HepG2 (cell line): Measurements from ENCODE around the gene ATP5F1E. TPM values are rescaled to one million over a fixed set of nuclear protein-coding genes. Genes with fewer than 3 reads are reported as not detected.
A peak's percentile ranks its signal among the peaks of the same experiment; 100 is the strongest.

Experiments
- ARID2 ChIP-seq: sonication (generic); formaldehyde crosslinking; IDR thresholded peaks from 2 replicates; pipeline ENCODE4 v1.8.1; 2022; ENCODE audit warnings: mild to moderate bottlenecking, missing genetic modification reagents, borderline replicate concordance
- E2F5 ChIP-seq: sonication (generic); formaldehyde crosslinking; conservative IDR thresholded peaks from 2 replicates; pipeline ENCODE4 v1.4.0; 2020; ENCODE audit warnings: missing genetic modification reagents
- FOXC1 ChIP-seq: sonication (generic); formaldehyde crosslinking; IDR thresholded peaks from 2 replicates; pipeline ENCODE4 v1.8.0; 2022; ENCODE audit warnings: mild to moderate bottlenecking, missing genetic modification reagents, borderline replicate concordance
- HDAC2 ChIP-seq: sonication (generic); formaldehyde crosslinking; IDR thresholded peaks from 2 replicates; pipeline ENCODE4 v1.4.0; 2020; ENCODE audit warnings: missing genetic modification reagents
- HMGXB3 ChIP-seq: sonication (generic); formaldehyde crosslinking; IDR thresholded peaks from 2 replicates; pipeline ENCODE4 v1.4.0; 2020; ENCODE audit warnings: missing genetic modification reagents, borderline replicate concordance
- KDM1A ChIP-seq: IDR thresholded peaks from 2 replicates; pipeline ENCODE4 v1.6.1; 2016; ENCODE audit warnings: missing compliant biosample characterization
- TAF1 ChIP-seq: sonication (generic); formaldehyde crosslinking; IDR thresholded peaks from 2 replicates; pipeline ENCODE4 v1.4.0; 2020; ENCODE audit warnings: missing genetic modification reagents
- TFDP1 ChIP-seq: IDR thresholded peaks from 2 replicates; pipeline ENCODE4 v1.6.1; 2016; ENCODE audit warnings: missing compliant biosample characterization, missing genetic modification reagents, borderline replicate concordance
- TP53 ChIP-seq: sonication (generic); formaldehyde crosslinking; conservative IDR thresholded peaks from 2 replicates; pipeline ENCODE4 v1.4.0; 2020; ENCODE audit warnings: missing genetic modification reagents
- ZBTB14 ChIP-seq: sonication (generic); formaldehyde crosslinking; IDR thresholded peaks from 2 replicates; pipeline ENCODE4 v1.4.0; 2020; ENCODE audit warnings: missing genetic modification reagents
- ZNF605 ChIP-seq: sonication (generic); formaldehyde crosslinking; IDR thresholded peaks from 2 replicates; pipeline ENCODE4 v1.8.0; 2022; ENCODE audit warnings: mild to moderate bottlenecking, missing genetic modification reagents
- ZNF670 ChIP-seq: sonication (generic); formaldehyde crosslinking; IDR thresholded peaks from 2 replicates; pipeline ENCODE4 v1.8.0; 2022; ENCODE audit warnings: mild to moderate bottlenecking, missing genetic modification reagents, borderline replicate concordance
- ZNF792 ChIP-seq: IDR thresholded peaks from 2 replicates; pipeline ENCODE4 v1.6.1; 2016
- polyA plus RNA-seq, 8 experiments: library from polyadenylated mRNA; depleted of rRNA in 3 of 8; stranded (reverse) in 7 of 8; unstranded in 1 of 8; fragments of >200 nt; fragmentation: Illumina TruSeq in 4 of 8; extraction: Trizol in 4 of 8; gene quantifications; 2 replicates each; pipeline versions ENCODE4 v1.2.1 to v1.2.3, GENCODE V29; 2011 to 2016; ENCODE audit warnings: low read depth in 4 of 8, missing spikeins in 1 of 8, mixed read lengths in 1 of 8; ENCODE audit not compliant: insufficient read depth in 1 of 8
- total RNA-seq, 5 experiments: library from RNA; depleted of rRNA; stranded (reverse); fragments of >200 nt; fragmentation: Illumina TruSeq; extraction: Trizol; gene quantifications; 2 replicates each; pipeline ENCODE4 v1.2.3, GENCODE V29; 2016; ENCODE audit warnings: low read depth in 1 of 5
- TF ChIP-seq, protein P1 (sequence below): sonication (generic); formaldehyde crosslinking; IDR thresholded peaks from 2 replicates; pipeline ENCODE4 v1.9.0; 2022; ENCODE audit warnings: low read depth, missing genetic modification reagents
- TF ChIP-seq, protein P2 (sequence below): sonication (generic); formaldehyde crosslinking; IDR thresholded peaks from 2 replicates; pipeline ENCODE4 v1.8.0; 2022; ENCODE audit warnings: mild to moderate bottlenecking, missing genetic modification reagents, moderate library complexity
- TF ChIP-seq, protein P3 (sequence below): sonication (generic); formaldehyde crosslinking; IDR thresholded peaks from 2 replicates; pipeline ENCODE4 v1.4.0; 2020; ENCODE audit warnings: low read depth, mild to moderate bottlenecking, missing genetic modification reagents

The ATP5F1E gene
- total and polyA plus RNA-seq, 2 of the 13 experiments (the other 11 are each of a cell fraction or from before 2014, with no cell fraction given) = 121 to 134 TPM

DNA sequence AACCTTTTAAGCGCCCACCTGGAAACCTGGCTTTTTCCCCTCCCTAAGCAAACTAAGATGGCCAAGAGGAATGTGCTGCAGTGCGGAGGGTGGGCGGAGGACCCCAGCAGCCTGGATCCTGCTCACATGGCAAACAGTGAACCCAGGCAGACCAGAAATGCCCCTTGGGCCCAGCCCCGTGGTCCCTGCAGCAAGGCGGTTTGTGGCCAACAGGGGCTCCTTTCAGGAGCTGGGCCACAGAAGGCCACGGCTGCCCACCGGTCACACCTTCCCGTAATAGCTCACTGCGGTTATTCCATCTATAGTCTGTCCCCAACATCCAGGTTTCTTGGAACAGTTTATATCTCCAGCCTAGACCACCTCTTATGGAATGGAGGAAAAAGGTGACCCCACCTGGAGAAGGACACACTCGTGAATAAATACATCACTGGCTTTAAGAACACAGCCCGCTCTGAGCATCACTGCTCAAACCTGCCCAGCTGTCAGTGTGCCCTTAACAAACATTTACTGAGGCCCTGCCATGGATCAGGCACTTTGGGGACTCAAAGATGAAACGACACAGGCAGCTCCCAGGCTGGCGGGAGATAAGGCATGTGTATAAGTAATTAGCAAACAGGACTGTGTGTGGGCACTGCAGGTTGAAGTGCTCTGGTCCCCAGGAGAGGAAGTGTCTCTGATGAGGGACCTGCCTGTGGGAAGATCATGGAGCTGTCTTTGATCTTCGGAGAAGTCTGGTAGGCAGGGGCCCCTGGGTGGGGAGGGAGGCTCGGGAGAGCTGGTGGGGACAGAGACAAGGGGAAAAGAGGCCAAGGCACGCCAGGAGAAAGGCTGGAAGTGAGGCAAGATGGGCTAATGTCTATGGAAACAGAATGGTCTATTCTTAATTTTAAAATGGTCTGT lies 16.1 kb downstream of the ATP5F1E start (continued):
- peak; percentile 95 for TF ChIP-seq TFDP1 (CRISPR knock-in tag)
- peak; percentile 82; the same call in 1 of the 2 replicates for TF ChIP-seq HMGXB3 (CRISPR knock-in tag)
- no peak for TF ChIP-seq TAF1 (CRISPR knock-in tag)
- TF ChIP-seq KDM1A (CRISPR knock-in tag) = peak; percentile 89
- peak; percentile 55; the same call in 1 of the 2 replicates for TF ChIP-seq ZBTB14 (CRISPR knock-in tag)
- peak; percentile 89 for TF ChIP-seq ZNF605
- no peak for TF ChIP-seq ZNF670 (CRISPR knock-in tag)
- TF ChIP-seq, protein P1, sequence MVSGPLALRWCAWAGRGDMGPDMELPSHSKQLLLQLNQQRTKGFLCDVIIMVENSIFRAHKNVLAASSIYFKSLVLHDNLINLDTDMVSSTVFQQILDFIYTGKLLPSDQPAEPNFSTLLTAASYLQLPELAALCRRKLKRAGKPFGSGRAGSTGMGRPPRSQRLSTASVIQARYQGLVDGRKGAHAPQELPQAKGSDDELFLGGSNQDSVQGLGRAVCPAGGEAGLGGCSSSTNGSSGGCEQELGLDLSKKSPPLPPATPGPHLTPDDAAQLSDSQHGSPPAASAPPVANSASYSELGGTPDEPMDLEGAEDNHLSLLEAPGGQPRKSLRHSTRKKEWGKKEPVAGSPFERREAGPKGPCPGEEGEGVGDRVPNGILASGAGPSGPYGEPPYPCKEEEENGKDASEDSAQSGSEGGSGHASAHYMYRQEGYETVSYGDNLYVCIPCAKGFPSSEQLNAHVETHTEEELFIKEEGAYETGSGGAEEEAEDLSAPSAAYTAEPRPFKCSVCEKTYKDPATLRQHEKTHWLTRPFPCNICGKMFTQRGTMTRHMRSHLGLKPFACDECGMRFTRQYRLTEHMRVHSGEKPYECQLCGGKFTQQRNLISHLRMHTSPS = peak; percentile 94
- peak; percentile 93 for TF ChIP-seq ZNF792 (CRISPR knock-in tag)
- peak; percentile 100 for TF ChIP-seq HDAC2 (CRISPR knock-in tag)
- TF ChIP-seq FOXC1 (CRISPR knock-in tag) = no peak
- TF ChIP-seq, protein P2, sequence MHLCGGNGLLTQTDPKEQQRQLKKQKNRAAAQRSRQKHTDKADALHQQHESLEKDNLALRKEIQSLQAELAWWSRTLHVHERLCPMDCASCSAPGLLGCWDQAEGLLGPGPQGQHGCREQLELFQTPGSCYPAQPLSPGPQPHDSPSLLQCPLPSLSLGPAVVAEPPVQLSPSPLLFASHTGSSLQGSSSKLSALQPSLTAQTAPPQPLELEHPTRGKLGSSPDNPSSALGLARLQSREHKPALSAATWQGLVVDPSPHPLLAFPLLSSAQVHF (CRISPR knock-in tag) = no peak
- no peak for TF ChIP-seq ARID2 (CRISPR knock-in tag)
- TF ChIP-seq E2F5 (CRISPR knock-in tag) = peak; percentile 77; the same call in 1 of the 2 replicates
- TF ChIP-seq, protein P3, sequence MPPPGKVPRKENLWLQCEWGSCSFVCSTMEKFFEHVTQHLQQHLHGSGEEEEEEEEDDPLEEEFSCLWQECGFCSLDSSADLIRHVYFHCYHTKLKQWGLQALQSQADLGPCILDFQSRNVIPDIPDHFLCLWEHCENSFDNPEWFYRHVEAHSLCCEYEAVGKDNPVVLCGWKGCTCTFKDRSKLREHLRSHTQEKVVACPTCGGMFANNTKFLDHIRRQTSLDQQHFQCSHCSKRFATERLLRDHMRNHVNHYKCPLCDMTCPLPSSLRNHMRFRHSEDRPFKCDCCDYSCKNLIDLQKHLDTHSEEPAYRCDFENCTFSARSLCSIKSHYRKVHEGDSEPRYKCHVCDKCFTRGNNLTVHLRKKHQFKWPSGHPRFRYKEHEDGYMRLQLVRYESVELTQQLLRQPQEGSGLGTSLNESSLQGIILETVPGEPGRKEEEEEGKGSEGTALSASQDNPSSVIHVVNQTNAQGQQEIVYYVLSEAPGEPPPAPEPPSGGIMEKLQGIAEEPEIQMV = 0 out of 2 replicates have a peak, but pooled peaks have one; percentile 30
- TF ChIP-seq TP53 = peak; percentile 92; the same call in 1 of the 2 replicates
